Body of pancreas (tissue), 4 donors: Measurements from ENCODE around the gene HAPLN3.

Experiments
- POLR2A ChIP-seq, 3 donors: fragments of 450-650 bp; IDR thresholded peaks; one replicate each; pipeline ENCODE4 v1.6.1; 2016; ENCODE audit warnings: antibody characterized with exemption in 3 of 3, mild to moderate bottlenecking in 2 of 3
- TF ChIP-seq, protein P1 (sequence below), 7 experiments: fragments of 450-650 bp in 4 of 7; fragments of 200-600 bp in 3 of 7; sonication (generic) in 3 of 7; IDR thresholded peaks; one replicate each; pipeline ENCODE4 v1.5.1; 2016 to 2019; ENCODE audit warnings: antibody characterized with exemption in 7 of 7

DNA sequence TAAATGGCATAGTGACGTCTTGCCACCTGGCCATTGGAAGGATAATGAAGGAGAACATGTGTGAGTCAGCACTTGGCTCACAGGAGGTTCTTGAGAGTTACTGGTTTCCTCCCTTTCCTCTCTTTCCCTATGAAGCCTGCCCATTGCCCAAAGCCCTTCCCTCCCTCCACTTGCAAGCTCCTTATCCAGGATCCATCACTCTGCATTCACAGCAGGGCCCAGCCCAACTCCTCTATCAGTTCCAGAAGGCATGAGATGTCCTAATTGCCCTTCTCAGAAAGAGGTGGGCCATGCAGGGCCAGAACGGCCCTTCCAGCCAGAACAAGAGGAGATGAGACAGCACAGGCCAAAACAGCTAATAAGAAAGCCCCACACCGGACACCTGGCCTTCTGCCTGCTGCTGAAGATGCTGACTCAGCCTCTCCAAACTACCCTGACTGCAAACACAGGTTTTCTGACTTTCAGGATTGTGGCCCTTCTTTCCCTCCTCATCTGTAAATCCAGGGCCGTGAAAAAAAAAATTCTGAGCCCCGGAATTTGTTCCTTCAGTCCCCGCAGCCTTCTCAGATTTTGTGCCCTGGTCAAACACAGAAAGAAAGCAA is 29.7 kb downstream of the HAPLN3 start:
- TF ChIP-seq, protein P1, sequence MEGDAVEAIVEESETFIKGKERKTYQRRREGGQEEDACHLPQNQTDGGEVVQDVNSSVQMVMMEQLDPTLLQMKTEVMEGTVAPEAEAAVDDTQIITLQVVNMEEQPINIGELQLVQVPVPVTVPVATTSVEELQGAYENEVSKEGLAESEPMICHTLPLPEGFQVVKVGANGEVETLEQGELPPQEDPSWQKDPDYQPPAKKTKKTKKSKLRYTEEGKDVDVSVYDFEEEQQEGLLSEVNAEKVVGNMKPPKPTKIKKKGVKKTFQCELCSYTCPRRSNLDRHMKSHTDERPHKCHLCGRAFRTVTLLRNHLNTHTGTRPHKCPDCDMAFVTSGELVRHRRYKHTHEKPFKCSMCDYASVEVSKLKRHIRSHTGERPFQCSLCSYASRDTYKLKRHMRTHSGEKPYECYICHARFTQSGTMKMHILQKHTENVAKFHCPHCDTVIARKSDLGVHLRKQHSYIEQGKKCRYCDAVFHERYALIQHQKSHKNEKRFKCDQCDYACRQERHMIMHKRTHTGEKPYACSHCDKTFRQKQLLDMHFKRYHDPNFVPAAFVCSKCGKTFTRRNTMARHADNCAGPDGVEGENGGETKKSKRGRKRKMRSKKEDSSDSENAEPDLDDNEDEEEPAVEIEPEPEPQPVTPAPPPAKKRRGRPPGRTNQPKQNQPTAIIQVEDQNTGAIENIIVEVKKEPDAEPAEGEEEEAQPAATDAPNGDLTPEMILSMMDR (IDR thresholded peaks at IDR 0.05): no peak
- no peak for TF ChIP-seq POLR2A (IDR thresholded peaks at IDR 0.05)
